Activated CD4-positive, alpha-beta T cell treated with anti-CD3 and anti-CD28 coated beads, Interleukin-2, Interleukin-4, amounts not matched to agents 100 ng/mL and 50 ng/mL, durations not matched to agents 16 hours and 8 hours (primary cell): ENCODE measurements around the gene ARHGAP21.
"Not testable (repeated sequence)": the region's sequence is repeated elsewhere in the genome, so short reads cannot be mapped to it uniquely, and the experiment has no call there.

Source experiments
- DNase-seq: peaks from one replicate; pipeline ENCODE4 v3.0.0-alpha.2; 2020; ENCODE audit warnings: low spot score

Gene ARHGAP21

DNA sequence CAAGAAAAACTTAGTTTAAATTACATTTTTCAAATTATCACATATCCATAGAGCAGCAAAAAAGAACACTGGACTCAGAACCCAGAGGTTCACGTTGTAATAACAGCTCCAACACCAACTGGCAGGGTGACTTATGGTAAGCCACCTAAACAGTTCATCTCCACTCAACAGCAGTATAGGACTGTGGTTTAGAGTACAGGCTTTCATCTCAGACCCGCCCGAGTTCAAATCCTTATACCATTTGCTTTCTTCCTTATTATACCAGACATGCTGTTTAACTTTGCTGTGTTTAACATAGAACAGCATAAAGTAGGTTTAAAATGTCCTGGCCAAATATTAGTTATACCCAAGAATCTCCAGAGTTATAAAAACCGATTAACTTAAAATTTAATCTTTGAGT, 97.9 kb downstream of the ARHGAP21 start:
- no peak for DNase-seq

DNA sequence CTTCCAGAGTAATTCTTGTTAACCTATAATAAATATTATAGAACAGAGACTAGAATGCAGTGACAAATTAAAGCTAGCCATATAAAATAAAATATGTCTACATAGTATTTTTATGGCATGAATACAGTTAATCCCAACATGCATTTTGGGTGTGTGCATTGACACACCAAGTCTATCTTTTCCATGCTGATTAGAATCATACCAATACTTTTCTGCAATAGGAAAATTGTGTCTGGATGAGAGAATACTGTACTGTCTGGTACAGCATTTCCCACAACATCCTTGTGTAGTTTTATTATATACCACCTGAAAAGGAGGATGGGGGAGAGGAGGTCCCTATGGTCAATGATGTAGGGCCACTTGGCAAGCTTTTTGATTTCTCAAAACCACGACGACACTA, 100.3 kb downstream of the ARHGAP21 start:
- DNase-seq = no peak

GRCh38 chr10:24622781-24623301, 100.8 kb downstream of the ARHGAP21 start:
- no peak for DNase-seq

- not testable (repeated sequence) for DNase-seq
These were observed 102.5 kb downstream of the ARHGAP21 start for GRCh38 chr10:24621035-24621795.

DNA sequence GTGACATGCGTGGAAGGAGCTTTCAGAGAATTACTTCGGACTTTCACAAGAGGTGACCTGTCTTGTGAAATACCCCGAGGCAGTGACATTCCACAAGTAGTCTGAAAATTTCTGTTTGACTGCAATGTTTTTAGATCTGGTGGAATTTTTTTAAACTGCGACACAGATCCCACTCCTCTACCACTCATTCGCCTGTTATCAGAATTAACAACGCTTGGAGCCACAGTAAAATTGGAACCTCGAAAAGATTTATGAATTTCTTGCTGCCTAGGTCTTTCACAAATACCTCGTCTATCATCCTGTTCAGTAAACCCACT, 103.7 kb downstream of the ARHGAP21 start:
- not testable (repeated sequence) for DNase-seq

DNA sequence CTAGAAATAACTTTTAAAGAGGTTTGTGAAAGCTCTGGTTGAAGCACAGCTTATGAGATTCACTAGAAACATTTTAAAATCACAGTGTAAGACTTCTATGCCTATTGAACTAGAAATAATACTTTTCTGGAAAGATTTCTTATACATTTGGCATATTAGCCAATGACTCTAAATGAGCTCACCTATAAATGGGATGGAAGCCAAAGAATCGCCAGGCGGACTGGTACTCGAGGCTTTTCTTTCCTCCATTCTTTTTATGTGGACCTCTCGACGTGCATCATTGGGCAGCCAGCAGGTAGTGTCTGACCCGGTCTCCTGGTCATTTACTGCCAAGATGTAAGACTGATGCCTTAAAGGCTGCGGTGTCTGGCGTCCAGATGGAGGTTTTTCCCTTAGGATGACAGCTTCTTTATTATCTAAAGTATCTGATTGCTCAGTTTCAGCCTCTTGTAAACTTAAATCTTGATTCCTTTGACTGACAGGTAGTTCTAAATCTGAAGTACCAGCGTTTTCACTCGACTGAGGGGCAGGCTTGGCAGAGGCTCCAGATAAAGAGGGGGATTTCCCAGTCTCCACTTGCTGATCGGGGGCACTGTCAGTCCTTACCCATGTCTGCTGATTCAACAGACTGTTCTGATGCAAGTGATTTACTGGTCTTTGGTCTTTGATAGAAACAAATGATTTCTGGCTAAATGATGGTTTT, 104.2 kb downstream of the ARHGAP21 start:
- not testable (repeated sequence) for DNase-seq

GRCh38 chr10:24618401-24618800, 105.3 kb downstream of the ARHGAP21 start:
- no peak for DNase-seq

DNA sequence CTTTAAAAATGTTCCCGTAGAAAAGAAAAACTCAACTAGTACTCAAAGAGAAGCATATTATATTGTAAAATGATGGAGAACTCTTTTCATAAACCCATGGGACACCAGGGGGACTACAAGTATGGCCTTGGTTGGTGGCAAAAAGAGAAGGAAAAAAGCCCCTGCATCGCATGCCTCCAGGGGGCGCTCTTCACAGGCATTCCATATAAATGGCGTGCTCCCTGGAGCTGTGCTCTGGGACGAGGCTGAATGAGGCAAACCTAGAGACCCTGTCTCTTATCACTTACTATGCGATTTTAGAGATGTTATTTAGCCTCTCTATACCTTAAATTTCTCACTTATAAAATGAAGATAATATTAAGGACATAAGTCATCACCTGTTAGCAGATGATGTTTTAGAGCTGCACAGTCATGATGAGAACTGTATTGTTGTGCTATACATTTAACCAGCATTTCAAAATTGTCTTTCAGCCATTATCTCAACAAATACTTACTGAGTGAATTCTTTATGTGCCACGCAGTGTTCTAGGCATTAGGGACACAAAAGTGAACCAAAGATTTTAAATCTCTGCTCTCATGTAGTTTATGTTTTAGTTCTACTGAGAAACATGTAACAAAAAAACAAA, 105.8 kb downstream of the ARHGAP21 start:
- peak; percentile 47 for DNase-seq

GRCh38 chr10:24616536-24616935, 107.2 kb downstream of the ARHGAP21 start:
- DNase-seq = no peak

- no peak for DNase-seq
These were observed 117.7 kb downstream of the ARHGAP21 start for GRCh38 chr10:24606021-24606420.

DNA sequence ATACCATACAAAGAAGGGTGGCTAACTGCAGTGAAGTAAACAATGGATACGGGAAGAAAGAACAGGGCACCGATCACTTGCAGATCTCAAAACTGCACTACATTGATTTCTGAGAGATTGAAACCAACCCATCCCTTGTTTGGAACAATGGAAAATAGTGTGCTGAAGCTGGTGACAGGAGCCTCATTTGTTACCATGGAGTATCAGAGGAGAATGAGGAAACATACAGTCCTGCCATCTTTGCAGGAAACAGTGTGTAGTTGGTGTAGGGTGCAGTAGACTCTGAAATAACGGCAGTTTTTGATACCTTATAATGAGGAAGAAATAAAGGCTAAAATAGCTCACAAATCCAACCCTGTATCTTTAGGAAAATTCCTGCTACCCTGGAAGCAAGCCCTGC, 118.5 kb downstream of the ARHGAP21 start:
- DNase-seq = no peak

DNA sequence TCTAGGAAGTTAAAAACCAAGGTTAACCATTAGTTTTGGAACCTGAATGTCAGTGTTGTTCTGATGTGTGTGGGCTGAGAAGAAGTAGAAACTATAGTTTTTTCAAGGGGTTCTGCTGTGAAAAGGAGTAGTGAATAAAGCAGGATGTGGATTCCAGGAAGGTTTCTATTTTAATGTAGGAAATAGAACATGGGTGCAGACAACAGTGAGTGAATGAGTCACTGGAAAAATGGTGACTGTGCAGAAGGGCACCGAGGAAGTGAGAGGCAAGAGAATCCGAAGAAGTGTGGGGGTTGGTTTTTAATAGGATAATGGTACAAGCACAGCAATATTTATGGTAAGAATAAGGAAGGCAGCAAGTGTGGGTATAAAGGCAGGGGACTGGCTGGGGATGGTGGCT, 120.4 kb downstream of the ARHGAP21 start:
- peak; percentile 68 for DNase-seq

DNA sequence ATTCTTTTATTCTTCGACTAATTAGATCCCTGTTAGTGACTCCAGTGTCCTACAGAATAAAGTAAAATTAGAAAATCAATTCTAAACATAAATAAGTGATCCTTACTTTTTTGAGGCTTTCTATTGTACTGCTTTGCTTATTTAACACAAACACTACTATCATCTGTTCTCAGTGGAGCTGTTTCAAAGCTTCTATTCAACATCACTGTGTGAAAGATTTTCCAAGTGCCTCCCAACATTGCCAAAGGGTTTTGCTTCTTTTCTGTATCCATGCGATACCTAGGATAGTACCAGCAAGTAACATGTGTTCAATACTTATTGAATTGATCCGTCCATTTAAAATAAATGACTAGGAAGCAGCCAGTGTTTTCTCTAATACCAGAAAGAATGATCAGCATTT, 125.7 kb downstream of the ARHGAP21 start:
- no peak for DNase-seq

GRCh38 chr10:24597426-24597825, 126.3 kb downstream of the ARHGAP21 start:
- DNase-seq = no peak

DNA sequence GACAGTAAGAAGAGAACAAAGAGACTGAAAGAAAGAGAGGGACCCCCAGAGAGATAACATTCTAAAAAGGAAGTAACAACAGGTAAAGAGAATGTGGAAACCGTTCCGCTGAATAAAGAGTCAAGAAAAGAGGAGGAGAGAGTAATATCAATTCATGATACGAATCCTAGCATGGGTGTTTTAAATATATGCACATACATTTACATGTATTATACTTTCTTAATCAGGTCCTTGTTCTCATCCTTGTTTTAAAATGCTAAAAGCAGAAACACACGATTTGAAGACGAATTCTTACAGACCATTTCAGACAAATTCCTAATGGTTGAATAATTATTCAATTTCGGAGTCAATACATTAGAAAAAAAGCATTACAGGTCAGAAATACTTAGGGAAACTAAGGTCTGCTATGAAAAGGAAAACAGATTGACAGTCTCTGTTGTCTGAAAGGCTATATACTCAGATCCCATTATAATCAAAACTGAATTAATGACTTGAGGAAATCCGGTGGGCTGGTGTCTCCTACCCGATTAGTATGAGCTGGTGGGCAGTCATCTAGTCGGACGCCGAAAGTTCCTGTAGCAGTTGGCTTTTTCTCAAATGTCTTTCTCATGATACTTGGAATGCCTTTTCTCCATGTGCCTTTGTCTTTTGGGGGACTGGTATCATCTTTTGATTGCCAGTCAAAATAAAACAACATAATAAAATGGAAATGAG, 127.3 kb downstream of the ARHGAP21 start:
- DNase-seq = no peak

GRCh38 chr10:24590697-24591457, 132.8 kb downstream of the ARHGAP21 start:
- no peak for DNase-seq

- no peak for DNase-seq
These were observed 134.4 kb downstream of the ARHGAP21 start for GRCh38 chr10:24589265-24589664.

DNA sequence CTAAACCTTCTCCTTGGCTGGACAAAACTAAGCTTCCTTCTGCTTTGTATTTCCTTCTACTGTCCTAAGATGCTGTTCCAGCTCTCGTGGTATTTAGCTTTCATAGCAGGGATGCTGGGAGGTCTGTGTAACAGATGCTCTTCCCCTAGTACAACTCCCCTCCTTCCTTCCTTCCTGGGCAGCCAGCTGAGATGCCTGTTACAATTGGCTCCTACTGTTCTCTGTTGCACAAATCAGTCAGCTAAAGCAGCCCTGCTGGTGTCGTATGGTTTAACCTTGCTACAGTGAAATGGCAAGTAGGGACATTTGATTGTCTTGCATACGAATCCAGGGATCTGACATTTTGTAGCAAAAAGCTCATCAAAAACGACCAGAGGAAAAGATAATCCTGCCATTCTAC, 143.8 kb downstream of the ARHGAP21 start:
- no peak for DNase-seq

DNA sequence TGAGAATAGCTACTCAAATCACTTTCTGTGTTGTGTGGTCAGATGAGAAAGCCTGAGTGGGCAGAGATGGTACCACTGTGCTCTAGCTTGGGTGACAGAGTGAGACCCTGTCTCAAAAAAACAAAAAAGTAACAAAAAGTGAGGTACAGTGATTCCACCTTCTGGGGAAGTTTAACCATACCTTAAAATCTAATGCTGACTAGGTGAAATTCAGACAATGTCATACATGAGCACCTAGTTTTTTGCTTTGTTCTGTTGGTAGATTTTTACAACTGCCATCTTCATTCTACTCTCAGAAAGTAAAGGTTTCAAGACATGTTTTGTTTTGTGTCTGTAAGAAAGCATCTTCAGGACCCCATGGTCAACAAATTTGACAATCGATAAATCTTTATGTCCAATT, 144.2 kb downstream of the ARHGAP21 start:
- DNase-seq = no peak

DNA sequence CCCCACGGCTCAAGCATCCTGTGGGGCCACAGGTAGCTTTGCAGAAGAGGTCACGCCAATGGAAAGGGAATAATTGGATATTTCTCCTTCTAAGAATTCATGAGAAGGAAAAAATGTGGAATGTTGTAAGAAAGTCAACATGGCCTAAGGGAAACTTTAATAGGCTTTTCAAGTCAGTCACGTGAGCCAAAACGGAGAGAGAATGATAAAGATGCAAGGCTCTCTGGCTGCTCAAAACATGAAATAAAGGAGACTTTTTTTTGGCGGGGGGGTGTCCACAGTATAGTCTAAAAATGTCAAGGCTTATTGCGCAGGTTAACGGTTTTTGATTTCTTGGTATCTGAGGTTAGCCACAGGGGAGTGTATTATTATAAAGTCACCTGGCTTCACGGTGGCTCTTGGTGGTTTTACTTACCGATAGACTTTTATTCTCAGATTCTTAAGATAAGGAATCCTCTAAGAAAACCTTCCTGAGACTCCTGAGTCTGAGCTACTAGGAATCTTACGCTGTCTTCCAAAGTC, 148.1 kb downstream of the ARHGAP21 start:
- DNase-seq = no peak

DNA sequence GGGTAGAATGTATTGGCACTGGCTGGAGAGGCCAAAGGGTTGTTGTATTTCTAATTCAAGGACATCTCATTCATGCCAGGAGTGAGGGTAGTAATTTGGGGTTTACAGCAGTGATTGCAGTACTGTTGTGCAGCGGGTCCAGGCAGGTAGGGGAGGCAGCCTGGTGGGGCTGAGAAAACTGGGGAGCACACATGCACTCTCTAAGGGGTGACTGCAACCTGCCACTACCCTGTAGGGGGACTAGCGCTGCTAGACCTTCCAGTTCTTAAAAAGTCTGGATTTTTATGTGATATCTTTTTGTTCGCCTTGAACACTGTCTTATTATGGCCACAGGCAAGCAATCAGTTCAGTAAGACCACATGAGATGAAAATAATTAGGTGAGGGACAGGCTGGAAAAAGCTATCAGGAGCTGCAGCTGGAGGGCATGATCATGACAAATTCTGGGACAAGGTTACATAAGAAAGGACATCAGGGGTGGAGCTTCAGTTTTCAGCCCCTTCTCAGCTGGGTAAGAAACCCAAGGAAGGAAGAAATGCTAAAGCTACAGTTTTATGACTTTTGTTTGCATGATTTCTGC, 149.0 kb downstream of the ARHGAP21 start:
- no peak for DNase-seq
